B cell (primary cell): Measurements from ENCODE around the gene BEND3. TPM values are rescaled to one million over a fixed set of nuclear protein-coding genes. Genes with fewer than 3 reads are reported as not detected.

Source experiments
- ATAC-seq: fragments of 200-7000 bp; cut with Tn5 transposase; one replicate; pipeline ENCODE4 v1.10.0; 2021; ENCODE audit warnings: low read depth, mild to moderate bottlenecking, moderate number of reproducible peaks, moderate library complexity
- CTCF ChIA-PET: fragments of 350-600 bp; sonication (Branson Sonifier 250); formaldehyde crosslinking; loops from one replicate; lab custom pipeline; 2021; ENCODE audit warnings: antibody characterized with exemption, inconsistent platforms; lab: Charles Lee
- POLR2A ChIA-PET: fragments of 350-600 bp; sonication (Branson Sonifier 250); formaldehyde crosslinking; loops from one replicate; lab custom pipeline; 2021; ENCODE audit warnings: antibody characterized with exemption; lab: Charles Lee
- DNase-seq: peaks from one replicate; pipeline ENCODE4 v3.0.0; 2013
- H2AFZ ChIP-seq: 2 replicates; pipeline ENCODE4 v1.6.1; 2012; ENCODE audit warnings: mild to moderate bottlenecking, low read depth, low read length; ENCODE audit not compliant: insufficient read depth, poor library complexity, severe bottlenecking
- H3K27ac ChIP-seq, 2 donors: 1 replicate in 1 of 2; 2 replicates in 1 of 2; pipeline ENCODE4 v1.5.1; 2012 to 2013; ENCODE audit warnings: low read length in 2 of 2, mild to moderate bottlenecking in 2 of 2, moderate library complexity in 1 of 2
- H3K27me3 ChIP-seq, 4 experiments: fragments of 200-600 bp in 1 of 4; sonication (generic) in 1 of 4; replicated peaks in 1 of 4; 1 replicate in 2 of 4; 2 replicates in 2 of 4; pipeline versions ENCODE4 v1.6.1 to v1.7.0; 2013 to 2016; ENCODE audit warnings: low read length in 3 of 4, mild to moderate bottlenecking in 2 of 4, mixed read lengths in 1 of 4, moderate library complexity in 1 of 4; ENCODE audit not compliant: insufficient read depth in 4 of 4, control insufficient read depth in 3 of 4; ENCODE audit errors: control extremely low read depth in 1 of 4
- H3K36me3 ChIP-seq, 2 experiments: replicated peaks in 1 of 2; 1 replicate in 1 of 2; 2 replicates in 1 of 2; pipeline versions ENCODE4 v1.6.1 to v1.7.1; 2013; ENCODE audit warnings: low read length in 1 of 2; ENCODE audit not compliant: insufficient read depth in 2 of 2, control insufficient read depth in 1 of 2; ENCODE audit errors: control extremely low read depth in 1 of 2, extremely low read depth in 1 of 2
- H3K4me1 ChIP-seq, 2 donors: fragments of 200-600 bp in 1 of 2; sonication (generic) in 1 of 2; 1 replicate in 1 of 2; 2 replicates in 1 of 2; pipeline versions ENCODE4 v1.5.1 to v1.6.1; 2013 to 2017; ENCODE audit warnings: low read length in 2 of 2; ENCODE audit not compliant: control insufficient read depth in 2 of 2, insufficient read depth in 2 of 2
- H3K4me2 ChIP-seq: replicated peaks from 2 replicates; pipeline ENCODE3; 2012; ENCODE audit warnings: mild to moderate bottlenecking, low read depth, low read length; ENCODE audit not compliant: poor library complexity, severe bottlenecking
- H3K4me3 ChIP-seq, 5 experiments: fragments of 200-600 bp in 1 of 5; sonication (generic) in 1 of 5; 1 replicate in 3 of 5; 2 replicates in 2 of 5; pipeline versions ENCODE4 v1.5.1 to v1.7.0; 2011 to 2016; ENCODE audit warnings: low read length in 4 of 5, mild to moderate bottlenecking in 4 of 5, low read depth in 2 of 5, control low read depth in 1 of 5, moderate library complexity in 1 of 5; ENCODE audit not compliant: insufficient read depth in 1 of 5; ENCODE audit errors: control extremely low read depth in 1 of 5, extremely low read depth in 1 of 5
- H3K79me2 ChIP-seq: fragments of 200-600 bp; sonication (generic); one replicate; pipeline ENCODE4 v1.6.0; 2016; ENCODE audit warnings: low read length; ENCODE audit not compliant: control insufficient read depth, insufficient read depth
- H3K9ac ChIP-seq: fragments of 200-600 bp; sonication (generic); 2 replicates; pipeline ENCODE4 v1.6.1; 2017; ENCODE audit warnings: mild to moderate bottlenecking, low read length, moderate library complexity
- H3K9me3 ChIP-seq, 3 donors: one replicate each; pipeline versions ENCODE4 v1.6.1 to v1.7.1; 2013; ENCODE audit warnings: low read length in 2 of 3; ENCODE audit not compliant: control insufficient read depth in 2 of 3, insufficient read depth in 1 of 3; ENCODE audit errors: control extremely low read depth in 1 of 3
- H4K20me1 ChIP-seq: 2 replicates; pipeline ENCODE4 v1.6.0; 2012; ENCODE audit warnings: mild to moderate bottlenecking, low read length; ENCODE audit not compliant: insufficient read depth, control insufficient read depth, poor library complexity, severe bottlenecking
- H3K27ac Mint-ChIP-seq: one replicate; pipeline ENCODE4 v1.8.0; 2021; ENCODE audit warnings: mixed read lengths
- H3K27me3 Mint-ChIP-seq: one replicate; pipeline ENCODE4 v1.8.0; 2021; ENCODE audit warnings: mixed read lengths
- H3K4me1 Mint-ChIP-seq: one replicate; pipeline ENCODE4 v1.8.0; 2021; ENCODE audit warnings: mixed read lengths
- H3K4me3 Mint-ChIP-seq: one replicate; pipeline ENCODE4 v1.8.0; 2021; ENCODE audit warnings: mixed read lengths
- H3K9me3 Mint-ChIP-seq: one replicate; pipeline ENCODE4 v1.8.0; 2022; ENCODE audit warnings: mixed read lengths; ENCODE audit not compliant: insufficient read depth
- CTCF ChIP-seq: fragments of 200-600 bp; IDR thresholded peaks from one replicate; pipeline ENCODE4 v1.8.0; 2022; ENCODE audit warnings: antibody characterized with exemption, mild to moderate bottlenecking
- EZH2 ChIP-seq: IDR thresholded peaks from 2 replicates; pipeline ENCODE4 v1.6.1; 2012; ENCODE audit warnings: borderline replicate concordance, low read depth, mild to moderate bottlenecking, moderate library complexity, low read length; ENCODE audit not compliant: insufficient read depth, poor library complexity, severe bottlenecking
- WGBS: methylation state at CpG from one replicate; pipeline ENCODE4 v1.1.5; 2013; ENCODE audit warnings: missing lambda C conversion rate; ENCODE audit not compliant: insufficient coverage; 5-methylcytosine and 5-hydroxymethylcytosine counted together
- intact Hi-C: fragments of 100-400 bp; cut with micrococcal nuclease; formaldehyde crosslinking; loops from one replicate; pipeline ENCODE4 v1.10.0; 2022
- polyA plus RNA-seq: library from polyadenylated mRNA; depleted of rRNA; stranded (reverse); fragments of >200 nt; gene quantifications from 2 replicates; pipeline ENCODE4 v1.2.3, GENCODE V29; 2012
- total RNA-seq, 2 donors: library from RNA; stranded (reverse); fragments of 120-200 nt in 1 of 2; gene quantifications; 1 replicate in 1 of 2; 2 replicates in 1 of 2; pipeline versions ENCODE4 v1.2.3 to v1.2.4, GENCODE V29; 2013 to 2022

Gene BEND3
- total and polyA plus RNA-seq, 2 donors (not counting 1 experiment from before 2014, with no cell fraction given): 0.78 to 2.0 TPM

GRCh38 chr6:107154801-107155160, 39.5 kb upstream of the BEND3 start:
- H3K9me3 ChIP-seq: no peaks in the 10 kb centered on the region
- no peak overlapping the region for H3K27ac ChIP-seq
- no peak overlapping the region for H3K4me2 ChIP-seq
- ATAC-seq (no peak), DNase-seq (no peak)
- H3K9me3 Mint-ChIP-seq: no peaks in the 10 kb centered on the region
- H3K27me3 Mint-ChIP-seq: no peaks in the 10 kb centered on the region
- H2AFZ ChIP-seq: no peak overlapping the region
- no CpG with 5 or more reads among the region's 2 CpGs for WGBS
- no peaks in the 10 kb centered on the region for H3K4me1 ChIP-seq
- ChIA-PET POLR2A (interaction anchor here (0.7 kb wide), 1 partner anchor 103 kb away, joined by 4 read pairs; no protein-coding TSS in a partner anchor), CTCF (no interaction called here)
- H3K36me3 ChIP-seq: no peaks in the 10 kb centered on the region
- TF ChIP-seq EZH2 (no peak), CTCF (no peak)
- H3K4me3 Mint-ChIP-seq: no peak overlapping the region
- H3K4me3 ChIP-seq: no peak overlapping the region
- intact Hi-C loops: no loop called here
- H4K20me1 ChIP-seq: no peaks in the 10 kb centered on the region
- H3K9ac ChIP-seq: no peak overlapping the region
- H3K27me3 ChIP-seq: no peaks in the 10 kb centered on the region
- H3K4me1 Mint-ChIP-seq: peaks cover 2% of the 10 kb centered on the region
- no peak overlapping the region for H3K27ac Mint-ChIP-seq
- no peaks in the 10 kb centered on the region for H3K79me2 ChIP-seq

GRCh38 chr6:107154131-107154800, 39.0 kb upstream of the BEND3 start:
- Histone ChIP-seq H3K36me3 (no peaks in the 10 kb centered on the region), H3K79me2 (no peaks in the 10 kb centered on the region), H3K27ac (no peak overlapping the region), H4K20me1 (no peaks in the 10 kb centered on the region), H3K4me2 (no peak overlapping the region), H3K27me3 (no peaks in the 10 kb centered on the region), H3K9ac (no peak overlapping the region), H3K9me3 (no peaks in the 10 kb centered on the region), H3K4me3 (no peak overlapping the region), H2AFZ (no peak overlapping the region), H3K4me1 (no peaks in the 10 kb centered on the region)
- ChIA-PET CTCF (no interaction called here), POLR2A (interaction anchor here (0.7 kb wide), 1 partner anchor 103 kb away, joined by 4 read pairs; no protein-coding TSS in a partner anchor)
- no peaks in the 10 kb centered on the region for H3K27me3 Mint-ChIP-seq
- WGBS: 89% methylated on average over 5 of the region's 12 CpGs
- intact Hi-C loops: no loop called here
- peaks cover 2% of the 10 kb centered on the region for H3K4me1 Mint-ChIP-seq
- DNase-seq: no peak
- TF ChIP-seq EZH2: no peak
- TF ChIP-seq CTCF: no peak
- ATAC-seq: no peak
- H3K27ac Mint-ChIP-seq: no peak overlapping the region
- H3K9me3 Mint-ChIP-seq: no peaks in the 10 kb centered on the region
- no peak overlapping the region for H3K4me3 Mint-ChIP-seq
